CD4-positive, alpha-beta T cell treated with Interleukin-4 for 1 hour (primary cell): ENCODE data around the gene BYSL.
A peak's percentile ranks its signal among the peaks of the same experiment; 100 is the strongest.

ENCODE experiments used
- DNase-seq, 2 donors: peaks; one replicate each; pipeline ENCODE4 v3.0.0-alpha.2; 2020 to 2022

The BYSL gene, protein sequence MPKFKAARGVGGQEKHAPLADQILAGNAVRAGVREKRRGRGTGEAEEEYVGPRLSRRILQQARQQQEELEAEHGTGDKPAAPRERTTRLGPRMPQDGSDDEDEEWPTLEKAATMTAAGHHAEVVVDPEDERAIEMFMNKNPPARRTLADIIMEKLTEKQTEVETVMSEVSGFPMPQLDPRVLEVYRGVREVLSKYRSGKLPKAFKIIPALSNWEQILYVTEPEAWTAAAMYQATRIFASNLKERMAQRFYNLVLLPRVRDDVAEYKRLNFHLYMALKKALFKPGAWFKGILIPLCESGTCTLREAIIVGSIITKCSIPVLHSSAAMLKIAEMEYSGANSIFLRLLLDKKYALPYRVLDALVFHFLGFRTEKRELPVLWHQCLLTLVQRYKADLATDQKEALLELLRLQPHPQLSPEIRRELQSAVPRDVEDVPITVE

GRCh38 chr6:41920921-41921711 lies at the start of gene BYSL, which contains the start of gene MED20:
Gene BYSL, plus strand, starts transcription at chr6:41921499. Its CDS starts 64 bp downstream, at chr6:41921563.
Gene MED20, minus strand, starts transcription at chr6:41921139. Its CDS starts 121 bp downstream, at chr6:41921018.
- peak; percentile 94 to 96 for DNase-seq

DNA sequence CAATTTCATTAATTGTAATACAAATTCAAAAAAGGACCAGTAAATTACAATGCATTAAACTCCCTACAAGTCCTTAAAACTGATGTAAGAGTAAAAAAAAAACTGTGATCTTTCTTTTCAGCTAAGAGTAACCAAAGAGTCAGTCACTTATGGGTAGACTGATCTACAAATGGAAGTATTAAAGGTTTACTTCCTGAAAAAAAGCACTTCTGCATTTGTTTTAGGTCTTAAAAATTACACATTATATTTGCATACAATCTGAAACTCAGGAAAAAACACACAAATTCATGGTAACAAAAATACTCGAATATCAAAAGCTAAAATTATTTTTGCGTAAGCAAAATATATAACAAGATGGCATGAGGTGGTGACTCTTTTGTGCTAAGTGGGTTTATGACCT lies 49.6 kb upstream of the BYSL start:
- no peak for DNase-seq

- DNase-seq: no peak
Observed at GRCh38 chr6:41872147-41872546, 49.2 kb upstream of the BYSL start.

GRCh38 chr6:41874741-41875140 lies 46.6 kb upstream of the BYSL start:
- DNase-seq: no peak

- no peak for DNase-seq
Observed at GRCh38 chr6:41877051-41877680, 44.1 kb upstream of the BYSL start.

DNA sequence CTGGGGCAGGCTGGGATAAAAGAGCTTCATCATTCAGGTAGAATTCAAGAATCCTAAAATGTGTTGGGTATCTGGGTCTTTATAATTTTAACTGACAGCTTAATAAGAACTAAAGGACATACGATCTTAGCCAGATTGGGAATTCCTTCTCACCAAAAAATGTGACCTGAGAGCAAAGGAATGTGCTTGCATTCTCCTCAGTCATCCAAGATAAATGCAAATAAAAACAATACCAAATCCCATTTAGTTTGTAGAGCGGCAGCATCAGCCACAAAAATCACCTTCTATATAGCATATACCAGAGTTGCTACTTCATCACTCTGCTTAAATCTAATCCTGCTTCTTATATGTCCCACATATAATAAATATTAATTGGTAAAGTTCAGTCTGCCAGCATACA lies 43.1 kb upstream of the BYSL start:
- no peak for DNase-seq

- DNase-seq: no peak
Observed at GRCh38 chr6:41878961-41879405, 42.3 kb upstream of the BYSL start.

DNA sequence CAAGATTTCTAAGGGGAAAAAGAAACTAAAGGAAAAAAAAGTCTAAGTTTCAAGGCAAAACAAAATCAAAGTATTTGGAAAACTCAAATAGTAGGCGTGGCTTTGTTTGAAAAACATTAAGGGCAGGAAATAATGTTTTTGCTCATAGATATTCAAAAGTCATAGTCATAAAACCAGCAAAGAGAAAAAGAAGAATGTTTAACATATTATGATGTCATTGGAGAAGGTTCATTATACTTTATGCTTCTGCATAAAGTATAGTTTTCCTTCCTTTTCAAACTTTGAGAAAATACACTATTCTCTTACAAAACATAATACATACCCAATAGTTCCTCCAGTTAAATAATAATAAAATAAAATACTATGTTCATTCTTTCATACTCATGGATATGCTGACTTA lies 39.8 kb upstream of the BYSL start:
- DNase-seq: no peak

- no peak for DNase-seq
Observed at GRCh38 chr6:41884957-41885356, 36.3 kb upstream of the BYSL start.

DNA sequence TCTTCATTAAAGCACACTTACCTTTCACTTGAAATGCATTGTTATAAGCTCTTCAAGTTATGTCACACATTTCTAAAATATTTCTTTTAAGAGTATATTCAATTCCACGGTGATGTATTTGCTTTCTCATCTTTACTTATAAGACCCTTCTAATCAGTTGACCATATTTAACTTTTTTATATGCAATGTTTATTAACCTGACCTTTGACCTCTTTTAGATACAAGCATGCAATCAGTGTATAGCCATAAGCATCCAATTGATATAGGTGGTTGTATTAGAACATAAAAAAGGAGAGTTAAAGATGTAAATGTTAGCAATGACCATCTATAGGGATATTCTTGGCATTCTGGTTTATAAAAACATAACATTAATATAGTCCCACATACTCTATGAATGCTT lies 35.4 kb upstream of the BYSL start:
- DNase-seq: no peak

- no peak for DNase-seq
Observed at GRCh38 chr6:41887331-41887751, 34.0 kb upstream of the BYSL start.

GRCh38 chr6:41892921-41893564 lies 28.3 kb upstream of the BYSL start:
- no peak for DNase-seq

DNA sequence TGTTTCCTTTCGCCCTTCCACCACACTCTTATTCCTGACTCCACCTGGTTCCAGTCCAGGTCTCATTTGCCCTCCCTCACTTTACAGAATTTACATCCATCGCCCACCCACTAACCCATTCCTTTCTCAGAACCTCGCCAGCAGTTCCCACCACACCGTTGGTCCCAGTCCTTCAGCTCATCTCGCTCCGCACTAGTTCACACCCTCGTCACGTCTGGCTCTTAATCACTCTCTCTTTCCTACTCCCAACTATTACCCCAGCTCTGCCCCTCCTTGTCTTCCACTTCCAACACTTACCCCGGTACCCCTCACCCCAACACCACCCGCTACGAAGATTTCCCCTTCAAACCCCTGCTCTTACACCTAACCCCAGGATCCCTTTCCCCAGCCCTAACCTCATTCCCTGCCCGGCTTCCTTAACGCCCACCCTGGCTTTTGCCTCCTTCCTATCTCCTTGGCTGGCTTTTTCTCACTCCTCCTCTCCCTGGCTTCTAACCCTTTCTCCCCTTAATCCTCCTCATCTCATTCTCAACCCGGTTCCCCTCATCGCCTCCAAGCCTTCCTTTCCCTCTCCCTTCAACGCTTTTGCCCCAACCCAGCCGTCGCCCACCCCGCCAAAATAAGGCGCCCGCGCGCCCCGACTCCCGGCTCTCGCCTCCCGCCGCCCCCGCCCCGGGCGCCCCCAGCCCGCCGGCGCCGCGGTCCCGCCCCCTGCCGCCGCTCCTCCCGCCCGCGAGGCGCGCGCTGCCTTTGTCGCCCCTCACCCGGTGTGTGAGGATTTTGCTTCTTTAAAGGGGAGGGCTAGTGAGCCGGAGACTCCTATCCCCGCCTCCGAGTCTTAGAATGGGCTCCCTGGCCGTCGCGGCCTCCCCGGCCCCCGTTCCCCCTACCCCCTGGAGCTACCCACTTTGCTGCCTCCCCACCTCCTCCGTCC lies 26.7 kb upstream of the BYSL start:
- DNase-seq: no peak

- DNase-seq: peak; percentile 87 to 89
Observed at GRCh38 chr6:41895300-41896233, 25.7 kb upstream of the BYSL start, which contains the start of gene USP49. Gene USP49, minus strand, starts transcription at chr6:41895375. Its CDS starts 88,392 bp downstream, at chr6:41806983.

GRCh38 chr6:41896281-41896680 lies 25.0 kb upstream of the BYSL start:
- DNase-seq: no peak

GRCh38 chr6:41900861-41901260 lies 20.4 kb upstream of the BYSL start:
- DNase-seq: no peak

DNA sequence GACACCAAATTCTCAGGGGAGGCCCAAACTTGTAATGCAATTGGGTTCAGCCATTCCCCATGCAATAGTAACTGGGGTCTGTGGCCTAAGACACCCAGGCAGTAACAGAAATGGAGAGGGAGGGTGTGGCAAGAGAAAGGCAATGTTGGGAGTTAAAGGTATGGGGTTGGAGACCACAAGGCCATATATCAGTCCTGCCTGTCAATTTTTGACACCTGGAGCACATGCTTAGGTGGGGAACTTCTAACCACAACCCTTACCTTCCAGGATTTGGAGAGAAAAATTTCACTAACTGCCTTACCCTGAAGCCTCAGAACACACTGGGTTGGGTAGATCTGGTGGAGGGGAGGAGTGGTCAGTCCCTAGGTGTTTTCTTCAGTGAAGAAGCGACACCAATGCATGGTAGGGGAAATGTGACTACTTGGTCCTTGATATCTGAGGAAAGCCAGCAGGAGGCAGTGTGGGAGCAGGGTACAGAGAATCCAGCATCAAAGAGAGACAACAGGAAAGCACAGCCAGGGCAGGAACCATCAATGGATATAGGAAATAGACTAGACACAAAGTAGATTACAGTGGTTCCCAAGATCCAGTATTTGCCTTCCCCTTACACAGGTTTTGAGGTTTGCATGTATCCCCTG lies 19.3 kb upstream of the BYSL start:
- peak; percentile 71 to 76 for DNase-seq

GRCh38 chr6:41909727-41910126 lies 11.6 kb upstream of the BYSL start:
- DNase-seq: no peak

DNA sequence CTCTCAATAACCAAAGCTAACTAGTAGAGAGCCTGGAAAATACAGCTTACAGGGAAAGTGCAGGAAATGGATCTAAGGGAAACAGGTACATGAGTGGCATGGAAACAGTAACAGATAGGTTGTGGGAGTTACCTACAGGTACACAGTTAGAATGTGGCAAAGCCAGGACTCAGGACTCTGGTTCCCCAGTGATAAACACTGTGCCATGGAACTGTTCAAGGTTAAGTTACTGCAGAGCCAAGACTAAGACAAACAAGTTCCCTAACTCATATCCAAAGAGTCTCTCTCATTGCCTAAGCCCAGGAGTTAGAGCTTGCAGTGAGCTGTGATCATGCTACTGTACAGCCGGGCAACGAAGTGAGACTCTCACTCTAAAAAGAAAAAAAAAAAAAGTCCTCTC lies 7.0 kb upstream of the BYSL start:
- DNase-seq: no peak
